ENCODE measurements around the gene OR2G2. TPM values are rescaled to one million over a fixed set of nuclear protein-coding genes. Genes with fewer than 3 reads are reported as not detected.

Gene OR2G2
- total RNA-seq = not detected in 2 replicates

DNA sequence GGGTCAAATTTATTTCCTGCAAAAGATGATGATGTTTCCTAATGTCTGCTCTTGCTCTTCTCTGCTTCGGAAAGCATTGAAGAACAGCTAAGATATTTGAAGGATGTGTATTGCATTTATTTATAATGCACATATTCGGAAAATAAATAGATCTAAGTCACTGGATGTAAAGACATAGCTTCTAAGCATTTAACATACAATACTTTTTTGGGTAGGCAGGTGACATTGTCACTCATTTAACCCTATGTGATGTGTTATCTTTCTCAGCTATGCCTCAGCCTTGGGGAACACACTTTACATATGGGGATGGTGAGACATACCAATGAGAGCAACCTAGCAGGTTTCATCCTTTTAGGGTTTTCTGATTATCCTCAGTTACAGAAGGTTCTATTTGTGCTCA is at the start of gene OR2G2:
TSS of gene OR2G2 (plus strand) at position 301 of the 400 bp plus-strand sequence. CDS start at position 301, 0 bp downstream.

DNA sequence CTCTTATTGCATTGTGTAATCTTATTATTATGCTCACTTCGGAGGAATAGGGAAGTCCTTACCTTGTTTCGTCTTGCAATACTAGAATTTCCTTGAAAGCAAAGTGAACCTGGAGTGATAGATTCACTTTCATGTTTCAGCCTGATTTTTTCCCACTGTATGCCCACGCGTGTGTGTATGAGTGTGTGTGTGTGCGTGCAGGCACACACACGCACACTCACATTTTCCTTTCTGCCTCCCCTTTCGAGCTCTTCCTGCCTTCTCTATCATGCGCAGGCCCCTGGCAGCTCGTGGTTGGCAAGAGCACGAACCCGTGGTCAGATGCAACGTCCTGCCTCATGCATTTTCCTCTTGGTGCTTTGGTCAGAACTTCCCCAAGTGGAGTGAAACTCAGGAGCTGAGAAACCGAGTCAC is 39.4 kb upstream of the OR2G2 start, which contains the start of gene GCSAML:
TSS of gene GCSAML (plus strand) at position 366 of the 414 bp plus-strand sequence. CDS start 58 bp downstream, outside the sequence.

DNA sequence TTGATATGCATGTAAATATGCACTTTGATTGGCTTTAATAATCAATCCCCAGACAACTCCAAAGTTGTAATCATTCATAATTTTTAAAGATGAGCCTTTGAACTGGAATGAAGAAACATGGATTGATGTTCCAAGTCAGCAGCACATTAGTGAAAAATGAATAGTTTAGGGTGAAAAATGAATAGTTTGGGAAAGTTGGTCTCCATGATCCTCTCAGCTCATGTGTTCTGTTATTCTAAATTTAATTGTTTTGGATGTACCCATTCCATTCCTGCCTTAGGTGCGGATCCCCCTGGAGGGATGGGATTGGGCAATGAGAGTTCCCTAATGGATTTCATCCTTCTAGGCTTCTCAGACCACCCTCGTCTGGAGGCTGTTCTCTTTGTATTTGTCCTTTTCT is 17.1 kb downstream of the OR2G2 start, which contains the start of gene OR2G3:
TSS of gene OR2G3 (plus strand) at position 301 of the 400 bp plus-strand sequence. CDS start at position 301, 0 bp downstream.

Other genes starting within 250 kb of the OR2G2 start
- gene NLRP3, start 172.2 kb upstream of the OR2G2 start, total RNA-seq = 0.09 and 0.14 TPM in 2 replicates
- gene OR2B11, start 130.3 kb upstream of the OR2G2 start, total RNA-seq = not detected in 2 replicates
- gene OR2C3, start 51.9 kb upstream of the OR2G2 start, total RNA-seq = not detected in 2 replicates
- not detected in 2 replicates for gene GCSAML, start 39.2 kb upstream of the OR2G2 start, total RNA-seq
- not detected in 2 replicates for gene OR2G3, start 17.2 kb downstream of the OR2G2 start, total RNA-seq
- not detected in 2 replicates for gene OR13G1, start 91.4 kb downstream of the OR2G2 start, total RNA-seq
- not detected in 2 replicates for gene OR6F1, start 128.3 kb downstream of the OR2G2 start, total RNA-seq
- not detected in 2 replicates for gene OR14K1, start 150.3 kb downstream of the OR2G2 start, total RNA-seq
- gene OR14A2, start 159.8 kb downstream of the OR2G2 start, total RNA-seq = not detected in 2 replicates
- gene OR1C1, start 172.2 kb downstream of the OR2G2 start, total RNA-seq = not detected in 2 replicates
- not detected in 2 replicates for gene OR14A16, start 235.8 kb downstream of the OR2G2 start, total RNA-seq